Activated CD4-positive, alpha-beta T cell treated with anti-CD3 and anti-CD28 coated beads for 36 hours (primary cell): ENCODE results near the gene ZEB2. TPM values are rescaled to one million over a fixed set of nuclear protein-coding genes. Genes with fewer than 3 reads are reported as not detected.

Source experiments
- ATAC-seq: fragments of 200-7000 bp; cut with Tn5 transposase; one replicate; pipeline ENCODE4 v1.10.0; 2021; ENCODE audit warnings: mild to moderate bottlenecking, moderate library complexity
- CTCF ChIA-PET: fragments of 350-600 bp; sonication (Branson Sonifier 250); formaldehyde crosslinking; loops from one replicate; lab custom pipeline; 2021; ENCODE audit warnings: antibody characterized with exemption; lab: Charles Lee
- POLR2A ChIA-PET: fragments of 350-600 bp; sonication (Branson Sonifier 250); formaldehyde crosslinking; loops from one replicate; lab custom pipeline; 2021; ENCODE audit warnings: antibody characterized with exemption, inconsistent platforms; lab: Charles Lee
- DNase-seq: peaks from one replicate; pipeline ENCODE4 v3.0.0-alpha.2; 2020
- H3K27ac Mint-ChIP-seq: one replicate; pipeline ENCODE4 v1.8.0; 2021; ENCODE audit warnings: mixed read lengths
- H3K27me3 Mint-ChIP-seq: one replicate; pipeline ENCODE4 v1.8.0; 2021; ENCODE audit warnings: mixed read lengths
- H3K36me3 Mint-ChIP-seq: one replicate; pipeline ENCODE4 v1.8.0; 2021; ENCODE audit warnings: low read depth, mixed read lengths
- H3K4me1 Mint-ChIP-seq: one replicate; pipeline ENCODE4 v1.8.0; 2021; ENCODE audit warnings: mixed read lengths
- H3K4me3 Mint-ChIP-seq: one replicate; pipeline ENCODE4 v1.8.0; 2021; ENCODE audit warnings: mild to moderate bottlenecking, moderate library complexity, mixed read lengths
- H3K9me3 Mint-ChIP-seq: one replicate; pipeline ENCODE4 v1.8.0; 2021; ENCODE audit warnings: low read depth, mixed read lengths
- intact Hi-C, 2 experiments: fragments of 100-400 bp; cut with DNase I in 1 of 2; cut with micrococcal nuclease in 1 of 2; formaldehyde crosslinking; loops; one replicate each; pipeline versions ENCODE4 v1.14.2 to v1.15.1; 2022 to 2024; cut with DNase I, micrococcal nuclease
- total RNA-seq, 2 experiments: library from RNA; stranded (reverse); gene quantifications; one replicate each; pipeline ENCODE4 v1.2.3, GENCODE V29; 2021

The ZEB2 gene
- total RNA-seq, 2 experiments from 2014 or later, result 7.0 to 7.5 TPM

DNA sequence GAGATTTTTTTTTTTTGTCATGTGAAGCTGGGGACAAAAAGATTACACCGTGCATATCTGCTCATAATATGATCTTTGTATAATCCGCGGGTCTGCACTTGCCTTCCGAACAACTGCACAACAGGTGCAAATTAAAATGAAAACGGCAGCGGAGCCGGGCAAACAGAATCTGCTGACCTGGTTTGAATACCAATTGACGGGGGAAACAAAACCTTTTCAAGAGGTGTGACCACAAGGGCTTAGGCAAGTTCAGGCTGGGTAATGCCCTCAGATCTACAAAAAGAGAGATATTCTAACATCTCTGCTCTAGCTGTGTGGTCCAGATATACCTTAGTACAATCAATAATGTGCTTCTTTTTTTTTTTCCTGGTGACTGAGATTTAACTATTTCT, 88.5 kb downstream of the ZEB2 start:
- Mint-ChIP-seq H3K9me3 (no peaks in the 10 kb centered on the region), H3K36me3 (peaks cover 5% of the 10 kb centered on the region), H3K27me3 (no peaks in the 10 kb centered on the region), H3K4me3 (no peak overlapping the region), H3K4me1 (peaks cover 2% of the 10 kb centered on the region), H3K27ac (no peak overlapping the region)
- POLR2A ChIA-PET, result interaction anchor here (0.6 kb wide), 1 partner anchor 70 kb away, joined by 5 read pairs; no protein-coding TSS in a partner anchor
- intact Hi-C loops, result no loop called here
- DNase-seq (no peak), ATAC-seq (no peak)
- CTCF ChIA-PET, result interaction anchor here (0.8 to 2.9 kb wide), 3 partner anchors 18 to 79 kb away, joined by 3 to 12 read pairs (median 3); no protein-coding TSS in a partner anchor

DNA sequence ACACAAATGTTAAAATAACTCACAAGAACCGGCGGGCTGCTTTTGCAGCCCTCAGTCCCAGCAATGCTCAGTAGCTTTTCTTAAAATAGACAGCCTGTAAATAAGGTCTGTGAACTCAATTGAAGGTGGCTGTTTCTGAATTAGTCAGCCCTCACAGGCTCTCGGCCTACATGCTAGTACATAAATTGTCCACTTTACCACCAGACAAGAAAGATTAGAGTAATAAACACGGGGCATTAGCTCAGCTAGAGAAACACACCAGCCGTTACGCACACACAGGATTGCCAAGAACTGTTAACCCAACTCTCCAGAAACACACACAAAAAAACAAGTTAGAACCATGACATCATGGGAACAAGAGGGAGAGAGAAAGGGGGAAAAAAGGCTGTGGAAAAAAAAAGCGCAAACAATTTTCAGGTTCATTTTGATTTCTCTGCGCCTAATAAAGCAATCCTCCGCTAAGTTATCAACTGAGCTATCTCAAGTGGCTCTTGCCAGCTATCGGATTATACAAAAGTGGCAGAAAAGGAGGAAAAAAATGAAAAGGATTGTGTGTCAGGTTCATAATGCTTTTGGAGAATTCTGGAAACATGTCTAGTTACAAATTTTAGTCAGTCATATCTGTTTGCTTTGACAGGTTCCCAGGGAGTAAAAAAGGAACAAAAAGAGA, 89.1 kb downstream of the ZEB2 start:
- no peaks in the 10 kb centered on the region for H3K27me3 Mint-ChIP-seq
- ChIA-PET POLR2A (interaction anchor here (0.6 kb wide), 1 partner anchor 70 kb away, joined by 5 read pairs; no protein-coding TSS in a partner anchor), CTCF (interaction anchor here (0.6 to 2.9 kb wide), 4 partner anchors 8 to 78 kb away, joined by 3 to 12 read pairs (median 3); no protein-coding TSS in a partner anchor)
- H3K4me3 Mint-ChIP-seq, result no peak overlapping the region
- peaks cover 2% of the 10 kb centered on the region for H3K4me1 Mint-ChIP-seq
- DNase-seq, result no peak
- no peak overlapping the region for H3K27ac Mint-ChIP-seq
- H3K36me3 Mint-ChIP-seq, result peaks cover 5% of the 10 kb centered on the region
- H3K9me3 Mint-ChIP-seq, result no peaks in the 10 kb centered on the region
- intact Hi-C loops, result no loop called here
- peak; percentile 73 for ATAC-seq

DNA sequence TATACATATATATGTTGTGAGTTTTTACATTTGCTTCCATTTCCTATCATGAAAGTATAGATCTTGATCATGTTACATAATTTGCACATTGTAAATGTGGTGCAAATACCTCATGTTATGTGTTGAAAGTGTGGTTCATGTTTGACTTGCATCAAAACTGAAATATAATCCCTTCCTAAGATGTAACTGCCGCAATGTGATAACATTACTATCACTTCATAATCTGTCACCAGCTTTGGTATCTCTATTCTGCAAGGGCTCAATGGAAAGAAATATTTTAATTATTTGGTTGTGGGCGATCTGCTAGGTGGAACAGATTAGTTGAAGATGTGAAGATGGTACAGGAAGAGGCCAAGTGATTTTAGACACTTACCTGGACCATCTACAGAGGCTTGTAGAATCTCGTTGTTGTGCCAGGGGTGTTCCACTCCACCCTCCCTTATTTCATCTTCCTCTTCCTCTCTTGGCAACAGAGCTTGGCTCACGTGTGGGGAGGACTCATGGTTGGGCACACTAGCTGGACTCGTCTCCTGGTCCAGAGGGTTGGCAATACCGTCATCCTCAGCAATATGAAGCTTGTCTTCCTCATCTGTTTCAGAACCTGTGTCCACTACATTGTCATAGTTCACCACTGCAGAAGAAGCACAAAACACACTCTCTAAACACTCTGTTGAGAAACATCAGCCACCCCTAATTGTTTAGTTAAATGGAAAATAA, 90.4 kb downstream of the ZEB2 start:
- Mint-ChIP-seq H3K9me3 (no peaks in the 10 kb centered on the region), H3K4me3 (no peak overlapping the region), H3K36me3 (peaks cover 5% of the 10 kb centered on the region), H3K4me1 (peaks cover 5% of the 10 kb centered on the region), H3K27me3 (no peaks in the 10 kb centered on the region), H3K27ac (no peak overlapping the region)
- ATAC-seq, result no peak
- DNase-seq, result no peak
- POLR2A ChIA-PET, result no interaction called here
- CTCF ChIA-PET, result interaction anchor here (2.9 kb wide), 1 partner anchor 20 kb away, joined by 12 read pairs; no protein-coding TSS in a partner anchor
- intact Hi-C loops, result no loop called here

DNA sequence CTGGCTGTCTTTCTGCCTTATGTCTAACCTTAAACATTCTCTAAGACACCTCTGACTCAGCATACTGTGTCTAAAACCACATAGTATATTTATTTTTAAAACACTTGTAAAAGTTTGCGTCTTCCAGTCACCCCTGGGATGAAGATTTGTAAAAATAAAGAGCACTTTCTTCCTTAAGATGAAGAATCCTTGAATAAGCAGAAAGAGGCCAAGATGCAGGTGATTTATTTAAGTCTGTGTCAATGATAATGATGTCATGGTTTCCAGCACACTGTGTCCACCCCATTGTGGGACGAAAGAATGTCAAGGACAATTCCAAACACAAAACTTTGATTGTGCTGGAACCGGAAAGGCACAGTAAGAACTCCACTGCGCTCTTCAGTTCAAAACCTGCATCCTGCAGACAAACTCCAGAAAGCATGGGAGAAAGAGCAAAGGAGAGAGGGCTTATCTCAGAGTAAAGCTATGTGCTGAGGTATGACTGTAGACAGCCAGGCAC, 92.9 kb downstream of the ZEB2 start:
- ChIA-PET CTCF (no interaction called here), POLR2A (interaction anchor here (0.6 kb wide), 1 partner anchor 253 kb away, joined by 3 read pairs; no protein-coding TSS in a partner anchor)
- H3K4me1 Mint-ChIP-seq, result peaks cover 7% of the 10 kb centered on the region
- H3K36me3 Mint-ChIP-seq, result peaks cover 7% of the 10 kb centered on the region
- intact Hi-C loops, result no loop called here
- DNase-seq (no peak), ATAC-seq (no peak)
- peaks cover 2% of the 10 kb centered on the region for H3K27me3 Mint-ChIP-seq
- H3K4me3 Mint-ChIP-seq, result no peak overlapping the region
- H3K27ac Mint-ChIP-seq, result no peak overlapping the region
- no peaks in the 10 kb centered on the region for H3K9me3 Mint-ChIP-seq

DNA sequence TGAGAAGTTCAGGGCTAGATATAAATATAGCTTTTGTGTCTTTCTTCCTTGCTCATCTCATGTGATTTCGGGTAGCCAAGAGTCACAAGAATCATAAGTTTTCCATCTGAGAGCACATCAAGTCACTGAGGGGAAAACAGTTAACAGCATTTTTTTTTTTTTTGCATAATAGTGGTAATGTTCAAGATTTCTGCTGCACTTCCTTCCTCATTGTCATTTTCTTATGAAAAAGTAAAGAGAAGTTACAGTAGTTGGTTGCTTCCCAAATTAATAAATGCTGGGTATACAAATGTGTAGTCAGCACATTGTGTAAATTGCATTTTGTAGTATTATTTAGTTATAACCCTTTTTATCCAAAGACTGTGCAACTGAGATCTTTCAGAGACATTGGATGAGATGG, 93.6 kb downstream of the ZEB2 start:
- peaks cover 7% of the 10 kb centered on the region for H3K4me1 Mint-ChIP-seq
- DNase-seq, result no peak
- H3K27me3 Mint-ChIP-seq, result peaks cover 2% of the 10 kb centered on the region
- H3K36me3 Mint-ChIP-seq, result peaks cover 7% of the 10 kb centered on the region
- CTCF ChIA-PET, result no interaction called here
- no peak for ATAC-seq
- no peak overlapping the region for H3K4me3 Mint-ChIP-seq
- no peak overlapping the region for H3K27ac Mint-ChIP-seq
- intact Hi-C loops, result no loop called here
- POLR2A ChIA-PET, result no interaction called here
- no peaks in the 10 kb centered on the region for H3K9me3 Mint-ChIP-seq

DNA sequence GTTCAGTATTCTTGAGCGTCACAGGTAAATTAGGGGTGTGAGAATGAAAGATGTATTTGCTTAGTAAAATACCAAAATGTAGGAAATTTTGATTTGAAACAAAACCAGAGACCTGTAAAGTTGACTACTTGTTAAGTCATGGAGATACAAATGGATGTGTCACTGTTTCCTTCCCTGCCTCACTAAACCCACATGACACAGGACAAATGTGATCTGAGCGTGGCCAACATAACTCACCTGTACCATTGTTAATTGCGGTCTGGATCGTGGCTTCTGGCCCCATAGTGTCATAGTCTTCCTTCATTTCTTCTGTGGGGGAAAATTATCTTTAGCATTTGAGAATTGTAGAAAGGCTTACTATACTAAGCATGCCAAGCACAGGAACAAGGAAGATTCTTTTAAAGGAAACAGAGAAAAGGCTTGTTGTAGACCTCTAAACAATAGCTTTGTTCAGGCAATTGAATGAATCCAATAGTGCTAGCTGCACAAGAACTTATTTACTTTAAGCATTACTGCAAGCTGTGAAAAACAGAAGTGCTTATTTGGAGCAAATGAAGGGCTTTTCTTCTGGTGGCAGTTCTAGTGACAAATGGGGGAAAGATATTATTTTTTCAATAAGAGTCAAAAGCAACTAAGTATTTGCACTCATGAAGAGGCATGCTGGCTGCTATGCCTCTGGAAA, 95.2 kb downstream of the ZEB2 start:
- CTCF ChIA-PET, result interaction anchor here (1.0 kb wide), 1 partner anchor 245 kb away, joined by 3 read pairs; no protein-coding TSS in a partner anchor

DNA sequence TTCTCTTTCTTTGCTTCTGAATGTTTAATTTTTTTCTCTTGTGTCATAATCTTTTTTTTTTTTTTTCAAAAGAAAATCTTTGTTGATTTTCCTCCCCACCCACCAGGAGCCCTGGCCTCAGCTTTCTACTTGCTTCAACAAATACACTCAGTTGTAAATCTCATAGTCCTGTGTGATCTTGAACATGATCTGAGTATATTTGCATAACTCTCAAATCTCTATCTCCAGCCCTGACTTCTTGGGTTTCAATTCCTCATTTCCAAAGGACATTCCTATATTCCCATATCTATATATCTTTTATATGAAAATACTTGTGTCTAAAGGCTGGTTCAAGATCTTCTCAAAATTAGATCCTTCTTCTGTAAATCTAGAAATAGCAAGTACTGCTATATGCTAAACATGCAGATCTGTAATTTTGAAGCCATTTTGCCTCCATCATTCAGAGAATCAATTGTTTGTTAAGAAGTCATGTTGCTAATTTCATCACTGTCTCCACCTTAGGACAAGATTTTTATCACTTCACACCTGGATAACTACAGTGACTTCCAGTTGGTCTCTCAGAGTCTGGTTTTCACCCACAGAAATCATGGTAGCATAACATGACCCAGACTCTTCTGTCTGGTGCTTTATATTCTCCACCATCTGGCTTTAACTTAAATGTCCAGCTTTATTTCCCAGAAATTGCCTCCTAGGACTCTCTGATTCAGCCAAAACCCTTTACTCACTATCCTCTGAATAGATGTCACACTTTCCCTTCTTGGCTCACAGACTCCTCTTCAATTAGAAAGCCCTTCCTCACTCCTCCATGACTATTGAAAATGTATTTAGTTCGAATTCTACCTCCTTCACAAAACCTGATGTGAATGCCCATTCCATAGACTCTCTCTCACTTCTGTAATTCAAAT, 98.1 kb downstream of the ZEB2 start:
- intact Hi-C loops, result no loop called here
- H3K27ac Mint-ChIP-seq, result no peak overlapping the region
- ChIA-PET POLR2A (no interaction called here), CTCF (interaction anchor here (1.1 kb wide), 1 partner anchor 135 kb away, joined by 4 read pairs; no protein-coding TSS in a partner anchor)
- DNase-seq, result no peak
- H3K9me3 Mint-ChIP-seq, result no peaks in the 10 kb centered on the region
- no peak overlapping the region for H3K4me3 Mint-ChIP-seq
- peaks cover 9% of the 10 kb centered on the region for H3K27me3 Mint-ChIP-seq
- no peak for ATAC-seq
- H3K4me1 Mint-ChIP-seq, result peaks cover 5% of the 10 kb centered on the region
- peaks cover 4% of the 10 kb centered on the region for H3K36me3 Mint-ChIP-seq

More for the DNA sequence above, 95.2 kb downstream of the ZEB2 start:
- DNase-seq (peak; percentile 43), ATAC-seq (peak; percentile 77)
- intact Hi-C loops, result no loop called here
- H3K36me3 Mint-ChIP-seq, result peaks cover 7% of the 10 kb centered on the region
- peaks cover 7% of the 10 kb centered on the region for H3K4me1 Mint-ChIP-seq
- H3K27me3 Mint-ChIP-seq, result peaks cover 9% of the 10 kb centered on the region
- POLR2A ChIA-PET, result no interaction called here
- no peak overlapping the region for H3K4me3 Mint-ChIP-seq
- no peak overlapping the region for H3K27ac Mint-ChIP-seq
- no peaks in the 10 kb centered on the region for H3K9me3 Mint-ChIP-seq

DNA sequence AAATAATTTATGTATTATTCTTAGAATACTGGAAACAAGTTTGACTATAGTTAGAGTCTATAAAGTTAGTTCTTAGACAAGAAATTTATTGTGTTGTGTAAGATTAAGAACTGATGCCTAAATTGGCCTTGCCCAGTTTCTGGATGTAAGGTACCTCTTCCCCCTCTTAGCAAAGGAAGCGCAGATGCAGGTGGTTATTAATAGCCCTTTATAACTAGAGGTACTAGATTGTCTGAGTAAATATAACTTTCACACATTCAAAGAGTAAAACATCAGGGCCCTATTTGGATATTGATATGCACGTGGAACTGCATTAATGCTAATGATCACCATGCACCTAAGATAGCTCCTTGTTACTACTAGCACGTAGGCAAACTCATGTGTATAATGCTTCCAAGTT, 100.7 kb downstream of the ZEB2 start:
- ATAC-seq (no peak), DNase-seq (no peak)
- H3K27me3 Mint-ChIP-seq, result peaks cover 9% of the 10 kb centered on the region
- H3K4me1 Mint-ChIP-seq, result peaks cover 12% of the 10 kb centered on the region
- ChIA-PET POLR2A (no interaction called here), CTCF (no interaction called here)
- no peaks in the 10 kb centered on the region for H3K9me3 Mint-ChIP-seq
- intact Hi-C loops, result no loop called here
- H3K36me3 Mint-ChIP-seq, result peaks cover 4% of the 10 kb centered on the region
- no peak overlapping the region for H3K4me3 Mint-ChIP-seq
- no peak overlapping the region for H3K27ac Mint-ChIP-seq

DNA sequence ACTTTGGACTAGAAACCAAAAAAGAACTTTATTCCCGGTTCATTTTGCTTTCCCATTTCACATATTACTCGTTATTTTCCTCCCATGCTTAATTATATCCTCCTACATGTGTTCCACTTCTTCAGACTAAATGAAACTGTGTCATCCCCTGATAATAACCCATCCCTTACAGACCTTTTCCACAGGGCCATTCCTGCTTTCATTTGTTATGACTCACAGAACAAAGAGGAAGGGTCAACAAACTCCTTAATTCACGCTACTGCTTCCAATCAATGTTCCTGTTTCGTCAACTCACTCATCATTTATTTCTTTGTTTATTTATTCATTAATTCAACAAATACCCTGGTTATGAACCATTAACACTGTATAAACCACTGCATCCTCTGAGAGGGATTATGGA, 104.5 kb downstream of the ZEB2 start:
- Mint-ChIP-seq H3K27me3 (peaks cover 2% of the 10 kb centered on the region), H3K36me3 (peaks cover 2% of the 10 kb centered on the region), H3K27ac (no peak overlapping the region), H3K4me3 (no peak overlapping the region), H3K9me3 (no peaks in the 10 kb centered on the region), H3K4me1 (peaks cover 20% of the 10 kb centered on the region)
- intact Hi-C loops, result loop anchor here in 1 of 2 experiments (2.0 kb wide), 1 partner anchor 39 kb away; no protein-coding TSS in a partner anchor
- CTCF ChIA-PET, result no interaction called here
- POLR2A ChIA-PET, result interaction anchor here (1.0 kb wide), 1 partner anchor 72 kb away, joined by 3 read pairs; no protein-coding TSS in a partner anchor
- DNase-seq (no peak), ATAC-seq (no peak)

DNA sequence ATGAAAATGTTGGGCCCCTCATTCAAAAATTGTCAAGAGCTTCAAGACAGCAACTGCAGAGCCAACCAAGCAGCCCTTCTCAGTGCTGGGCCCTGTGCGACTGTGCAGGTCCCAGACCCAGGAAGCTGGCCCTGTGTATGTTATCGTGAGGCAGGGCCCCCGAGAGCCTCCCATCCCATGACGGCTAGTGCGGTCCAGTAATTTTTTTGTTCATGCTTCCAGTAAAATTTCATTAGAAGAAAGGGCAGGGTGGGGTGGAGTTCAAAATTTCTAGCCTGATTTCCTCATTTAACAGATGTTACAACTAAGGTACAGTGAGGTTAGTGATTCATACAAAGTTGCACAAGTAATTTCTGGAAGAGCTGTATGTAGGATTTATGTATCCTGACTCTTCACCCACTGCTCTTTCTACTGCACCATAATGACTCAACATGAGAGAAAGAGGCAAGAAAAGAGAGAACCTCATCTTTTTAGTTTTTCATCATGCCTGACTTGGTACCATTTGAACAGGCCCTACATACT, 105.5 kb downstream of the ZEB2 start:
- H3K36me3 Mint-ChIP-seq, result peaks cover 2% of the 10 kb centered on the region
- H3K27me3 Mint-ChIP-seq, result peaks cover 2% of the 10 kb centered on the region
- ChIA-PET CTCF (no interaction called here), POLR2A (interaction anchor here (1.0 kb wide), 1 partner anchor 71 kb away, joined by 3 read pairs; no protein-coding TSS in a partner anchor)
- H3K9me3 Mint-ChIP-seq, result no peaks in the 10 kb centered on the region
- H3K4me1 Mint-ChIP-seq, result peaks cover 20% of the 10 kb centered on the region
- no peak overlapping the region for H3K4me3 Mint-ChIP-seq
- DNase-seq, result peak; percentile 42
- ATAC-seq, result peak; percentile 95
- no peak overlapping the region for H3K27ac Mint-ChIP-seq
- intact Hi-C loops, result loop anchor here (1.0 to 5.0 kb wide), 7 partner anchors 32 to 715 kb away; a partner anchor contains a TSS
